Transverse colon (tissue), 4 donors: Measurements from ENCODE around the gene LMNTD2. TPM values are rescaled to one million over a fixed set of nuclear protein-coding genes. Genes with fewer than 3 reads are reported as not detected.
A peak's percentile ranks its signal among the peaks of the same experiment; 100 is the strongest.

Experiments
- DNase-seq: peaks from one replicate; pipeline ENCODE4 v3.0.0-alpha.2; 2019
- H3K27ac ChIP-seq, 4 donors: fragments of 200-600 bp; sonication (generic); 2 replicates each; pipeline ENCODE4 v1.5.1; 2016 to 2018; ENCODE audit warnings: inconsistent platforms in 4 of 4
- H3K27me3 ChIP-seq: fragments of 200-600 bp; sonication (generic); 2 replicates; pipeline ENCODE4 v1.5.1; 2017; ENCODE audit warnings: inconsistent platforms
- H3K36me3 ChIP-seq, 4 donors: fragments of 200-600 bp; sonication (generic); 2 replicates each; pipeline ENCODE4 v1.5.1; 2017 to 2019; ENCODE audit warnings: inconsistent platforms in 4 of 4
- H3K4me1 ChIP-seq, 4 donors: fragments of 200-600 bp; sonication (generic); 2 replicates each; pipeline ENCODE4 v1.5.1; 2017 to 2020; ENCODE audit warnings: inconsistent platforms in 4 of 4
- H3K4me3 ChIP-seq, 4 donors: fragments of 200-600 bp; sonication (generic); 1 replicate in 1 of 4; 2 replicates in 3 of 4; pipeline versions ENCODE4 v1.5.1 to v1.6.1; 2017 to 2019; ENCODE audit warnings: inconsistent platforms in 4 of 4
- H3K9me3 ChIP-seq, 2 donors: fragments of 200-600 bp; sonication (generic); 2 replicates each; pipeline ENCODE4 v1.5.1; 2017 to 2019; ENCODE audit warnings: inconsistent platforms in 2 of 2
- CTCF ChIP-seq, 5 experiments: fragments of 200-600 bp in 3 of 5; fragments of 450-650 bp in 2 of 5; sonication (generic) in 3 of 5; IDR thresholded peaks; 1 replicate in 2 of 5; 2 replicates in 3 of 5; pipeline ENCODE4 v1.5.1; 2016 to 2017; ENCODE audit warnings: antibody characterized with exemption in 5 of 5, inconsistent platforms in 3 of 5, mild to moderate bottlenecking in 2 of 5, moderate library complexity in 1 of 5
- EP300 ChIP-seq: sonication (generic); formaldehyde crosslinking; IDR thresholded peaks from one replicate; pipeline ENCODE4 v1.6.1; 2017; ENCODE audit warnings: antibody characterized with exemption, low read depth
- POLR2A ChIP-seq: fragments of 450-650 bp; IDR thresholded peaks from one replicate; pipeline ENCODE4 v1.6.1; 2016; ENCODE audit warnings: antibody characterized with exemption, mild to moderate bottlenecking, moderate library complexity
- POLR2AphosphoS5 ChIP-seq, 3 donors: sonication (generic); formaldehyde crosslinking; IDR thresholded peaks; one replicate each; pipeline ENCODE4 v1.6.1; 2016; ENCODE audit warnings: antibody characterized with exemption in 3 of 3
- WGBS, 2 donors: methylation state at CpG; one replicate each; pipeline ENCODE4 v1.1.5; 2018; ENCODE audit warnings: low coverage in 1 of 2; 5-methylcytosine and 5-hydroxymethylcytosine counted together
- in situ Hi-C, 4 donors: fragments of 200-750 bp; cut with MboI; loops; one replicate each; pipeline versions ENCODE4 v1.15.0 to v1.15.1; 2017; ENCODE audit warnings: low sequenced_read_pairs in 3 of 4, low pct_ligation_motif_present in 1 of 4, low pct_unique_long_range_greater_than_20kb in 1 of 4
- intact Hi-C: fragments of 100-400 bp; cut with DNase I; formaldehyde crosslinking; loops from one replicate; pipeline ENCODE4 v1.15.1; 2023; ENCODE audit warnings: low total_unique reads
- total RNA-seq, 4 donors: library from RNA; depleted of rRNA; stranded (reverse); fragments of >200 nt; gene quantifications; one replicate each; pipeline ENCODE4 v1.1.0, GENCODE V29; 2016

The LMNTD2 gene
- total RNA-seq, 4 donors from 2014 or later, result 14.8 to 89.0 (median 16.6) TPM

DNA sequence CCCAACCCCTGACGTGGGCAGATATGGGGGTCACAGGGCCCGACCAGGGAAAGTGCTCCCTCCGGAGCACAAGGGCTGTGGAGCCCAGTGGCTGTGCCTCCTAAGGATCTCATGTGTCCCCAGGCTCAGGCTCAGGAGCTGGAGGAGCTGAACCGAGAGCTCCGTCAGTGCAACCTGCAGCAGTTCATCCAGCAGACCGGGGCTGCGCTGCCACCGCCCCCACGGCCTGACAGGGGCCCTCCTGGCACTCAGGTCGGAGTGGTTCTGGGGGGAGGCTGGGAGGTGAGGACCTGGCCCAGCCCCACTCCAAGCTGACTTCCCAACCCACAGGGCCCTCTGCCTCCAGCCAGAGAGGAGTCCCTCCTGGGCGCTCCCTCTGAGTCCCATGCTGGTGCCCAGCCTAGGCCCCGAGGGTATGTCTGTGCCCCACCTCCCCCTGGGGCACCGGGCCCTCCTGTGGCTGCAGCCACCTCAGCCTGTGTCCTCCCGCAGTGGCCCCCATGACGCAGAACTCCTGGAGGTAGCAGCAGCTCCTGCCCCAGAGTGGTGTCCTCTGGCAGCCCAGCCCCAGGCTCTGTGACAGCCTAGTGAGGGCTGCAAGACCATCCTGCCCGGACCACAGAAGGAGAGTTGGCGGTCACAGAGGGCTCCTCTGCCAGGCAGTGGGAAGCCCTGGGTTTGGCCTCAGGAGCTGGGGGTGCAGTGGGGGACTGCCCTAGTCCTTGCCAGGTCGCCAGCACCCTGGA is 2.7 kb upstream of the LMNTD2 start:
- Histone ChIP-seq H3K27ac (no peak overlapping the region), H3K9me3 (no peaks in the 10 kb centered on the region), H3K4me3 (no peak overlapping the region), H3K27me3 (no peaks in the 10 kb centered on the region), H3K4me1 (peaks cover 16 to 40% (median 37%) of the 10 kb centered on the region in 4 donors), H3K36me3 (no peaks in the 10 kb centered on the region)
- intact Hi-C loops, result no loop called here
- DNase-seq, result no peak
- WGBS, 2 donors, result 88% methylated on average over 14 of the region's 18 CpGs; no CpG with 5 or more reads in 1 of the 2 donors
- in situ Hi-C loops, result no loop called here
- no peak for TF ChIP-seq EP300
- no peak for TF ChIP-seq POLR2A
- TF ChIP-seq POLR2AphosphoS5 (IDR thresholded peaks at IDR 0.05), result no peak
- TF ChIP-seq CTCF (IDR thresholded peaks at IDR 0.05), result no peak

DNA sequence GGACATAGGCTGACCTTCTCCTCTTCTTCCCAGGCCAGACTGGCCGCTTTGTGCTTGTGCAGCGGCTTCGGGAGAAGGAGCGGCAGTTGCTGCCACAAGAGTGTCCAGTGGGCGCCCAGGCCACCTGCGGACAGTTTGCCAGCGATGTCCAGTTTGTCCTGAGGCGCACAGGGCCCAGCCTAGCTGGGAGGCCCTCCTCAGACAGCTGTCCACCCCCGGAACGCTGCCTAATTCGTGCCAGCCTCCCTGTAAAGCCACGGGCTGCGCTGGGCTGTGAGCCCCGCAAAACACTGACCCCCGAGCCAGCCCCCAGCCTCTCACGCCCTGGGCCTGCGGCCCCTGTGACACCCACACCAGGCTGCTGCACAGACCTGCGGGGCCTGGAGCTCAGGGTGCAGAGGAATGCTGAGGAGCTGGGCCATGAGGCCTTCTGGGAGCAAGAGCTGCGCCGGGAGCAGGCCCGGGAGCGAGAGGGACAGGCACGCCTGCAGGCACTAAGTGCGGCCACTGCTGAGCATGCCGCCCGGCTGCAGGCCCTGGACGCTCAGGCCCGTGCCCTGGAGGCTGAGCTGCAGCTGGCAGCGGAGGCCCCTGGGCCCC is 1.6 kb upstream of the LMNTD2 start:
- no peak for DNase-seq
- intact Hi-C loops (no loop called here), in situ Hi-C loops (no loop called here)
- Histone ChIP-seq H3K9me3 (no peaks in the 10 kb centered on the region), H3K27me3 (peaks cover 9% of the 10 kb centered on the region), H3K4me1 (peaks cover 16 to 31% (median 28%) of the 10 kb centered on the region in 4 donors), H3K27ac (peak overlapping the region; percentile 95 to 98 (median 96)), H3K4me3 (peak overlapping the region in 2 of 4 donors; percentile 82 to 91), H3K36me3 (no peaks in the 10 kb centered on the region)
- 95 to 100% methylated on average over 1 to 23 of the region's 29 CpGs for WGBS, 2 donors
- TF ChIP-seq EP300 (no peak), POLR2A (no peak), CTCF (IDR thresholded peaks at IDR 0.05) (no peak), POLR2AphosphoS5 (IDR thresholded peaks at IDR 0.05) (no peak)

DNA sequence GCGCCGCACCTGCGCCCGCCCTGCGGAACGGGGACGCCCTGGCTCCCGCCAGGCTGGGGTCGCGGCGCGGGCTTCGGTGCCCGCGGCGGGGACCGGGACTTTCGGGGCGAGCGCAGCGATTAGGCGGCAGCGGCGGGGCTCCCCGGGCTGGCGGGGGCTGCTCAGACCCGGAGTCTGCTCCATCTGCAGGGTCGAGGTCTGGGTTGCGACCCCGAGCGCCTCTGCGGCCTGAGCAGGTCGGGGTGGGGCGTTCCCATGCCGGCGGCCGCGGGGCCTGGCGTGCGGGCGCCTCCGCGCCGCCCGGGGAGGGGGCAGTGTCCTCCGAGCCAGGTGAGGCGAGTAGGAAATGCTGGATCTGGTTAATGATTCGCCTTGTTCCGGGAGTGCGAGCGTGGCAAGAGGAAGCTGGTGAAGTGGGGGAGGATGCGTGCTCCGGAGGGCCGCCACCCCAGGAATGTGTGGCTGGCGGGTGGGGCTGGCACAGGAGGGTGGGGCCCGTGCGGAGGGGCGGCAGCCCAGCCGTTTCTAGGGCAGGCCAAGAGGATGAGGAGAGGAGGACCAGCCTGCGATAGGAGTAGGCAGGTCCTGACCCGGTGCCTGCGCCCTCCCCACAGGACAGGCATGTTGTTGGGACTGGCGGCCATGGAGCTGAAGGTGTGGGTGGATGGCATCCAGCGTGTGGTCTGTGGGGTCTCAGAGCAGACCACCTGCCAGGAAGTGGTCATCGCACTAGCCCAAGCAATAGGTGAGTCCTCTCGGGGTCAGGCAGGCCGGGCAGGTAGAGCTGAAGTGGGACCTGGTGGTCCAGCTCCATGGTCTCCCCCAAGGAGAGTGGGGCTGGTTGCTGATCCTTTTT is 838 bp upstream of the LMNTD2 start:
- no peaks in the 10 kb centered on the region for H3K36me3 ChIP-seq
- intact Hi-C loops (no loop called here), in situ Hi-C loops (no loop called here)
- WGBS, 2 donors, result 17% methylated on average over 29 of the region's 67 CpGs; no CpG with 5 or more reads in 1 of the 2 donors
- H3K4me3 ChIP-seq, result peak overlapping the region; percentile 82 to 91 (median 88)
- DNase-seq, result peak; percentile 90
- peak overlapping the region; percentile 95 to 98 (median 96) for H3K27ac ChIP-seq
- TF ChIP-seq CTCF (IDR thresholded peaks at IDR 0.05) (no peak), EP300 (peak; percentile 39), POLR2AphosphoS5 (IDR thresholded peaks at IDR 0.05) (peak; percentile 8 to 85 (median 78)), POLR2A (peak; percentile 84)
- H3K27me3 ChIP-seq, result peaks cover 17% of the 10 kb centered on the region
- peaks cover 16 to 32% (median 26%) of the 10 kb centered on the region in 4 donors for H3K4me1 ChIP-seq
- no peaks in the 10 kb centered on the region for H3K9me3 ChIP-seq
